WTC11 (cell line): ENCODE results near the gene HOXD13. TPM values are rescaled to one million over a fixed set of nuclear protein-coding genes. Genes with fewer than 3 reads are reported as not detected.

Experiments used
- ATAC-seq: fragments of 200-7000 bp; cut with Tn5 transposase; 2 replicates; pipeline ENCODE4 v1.10.0; 2021; ENCODE audit warnings: mild to moderate bottlenecking, moderate library complexity
- CTCF ChIA-PET: fragments of 300-600 bp; sonication (Branson Sonifier 250); formaldehyde crosslinking; loops from one replicate; lab custom pipeline; 2021; ENCODE audit warnings: antibody characterized with exemption; lab: Charles Lee
- POLR2A ChIA-PET: fragments of 350-600 bp; sonication (Branson Sonifier 250); formaldehyde crosslinking; loops from one replicate; lab custom pipeline; 2021; ENCODE audit warnings: antibody characterized with exemption; lab: Charles Lee
- DNase-seq: peaks from one replicate; pipeline ENCODE4 v3.0.0; 2021; ENCODE audit warnings: low spot score
- H3K27ac Mint-ChIP-seq: 2 replicates; pipeline ENCODE4 v1.8.0; 2021; ENCODE audit warnings: mixed read lengths
- H3K27me3 Mint-ChIP-seq: 2 replicates; pipeline ENCODE4 v1.8.0; 2021; ENCODE audit warnings: low read depth, mild to moderate bottlenecking, moderate library complexity, mixed read lengths
- H3K36me3 Mint-ChIP-seq: 2 replicates; pipeline ENCODE4 v1.8.0; 2021; ENCODE audit warnings: mixed read lengths
- H3K4me1 Mint-ChIP-seq: 2 replicates; pipeline ENCODE4 v1.8.0; 2022; ENCODE audit warnings: mixed read lengths
- H3K4me3 Mint-ChIP-seq: 2 replicates; pipeline ENCODE4 v1.8.0; 2021; ENCODE audit warnings: mild to moderate bottlenecking, moderate library complexity, mixed read lengths
- H3K9me3 Mint-ChIP-seq: 2 replicates; pipeline ENCODE4 v1.8.0; 2021; ENCODE audit warnings: mixed read lengths
- CREB1 ChIP-seq: sonication (generic); formaldehyde crosslinking; IDR thresholded peaks from 2 replicates; pipeline ENCODE4 v1.8.0; 2023; ENCODE audit warnings: mild to moderate bottlenecking, missing genetic modification reagents
- GRHL2 ChIP-seq: fragments of 250-450 bp; sonication (Bioruptor Pico); IDR thresholded peaks from 2 replicates; pipeline ENCODE4 v1.8.0; 2022; ENCODE audit warnings: mild to moderate bottlenecking, moderate library complexity; ENCODE audit not compliant: insufficient replicate concordance, severe bottlenecking
- HMGA2 ChIP-seq: fragments of 250-450 bp; sonication (Bioruptor Pico); IDR thresholded peaks from 2 replicates; pipeline ENCODE4 v1.4.0; 2021; ENCODE audit warnings: mild to moderate bottlenecking, moderate library complexity
- NFYB ChIP-seq: sonication (generic); formaldehyde crosslinking; conservative IDR thresholded peaks from 2 replicates; pipeline ENCODE4 v1.8.0; 2022; ENCODE audit warnings: low read depth, missing genetic modification reagents
- NR3C1 ChIP-seq: sonication (generic); formaldehyde crosslinking; conservative IDR thresholded peaks from 2 replicates; pipeline ENCODE4 v1.8.1; 2023; ENCODE audit warnings: low read depth, mild to moderate bottlenecking, missing genetic modification reagents
- OVOL2 ChIP-seq: fragments of 250-450 bp; sonication (Bioruptor Pico); IDR thresholded peaks from 2 replicates; pipeline ENCODE4 v1.9.0; 2021; ENCODE audit warnings: mild to moderate bottlenecking, borderline replicate concordance
- SMAD4 ChIP-seq: sonication (generic); formaldehyde crosslinking; IDR thresholded peaks from 2 replicates; pipeline ENCODE4 v1.8.0; 2022; ENCODE audit warnings: mild to moderate bottlenecking, missing genetic modification reagents
- ZBTB21 ChIP-seq: sonication (generic); formaldehyde crosslinking; IDR thresholded peaks from 2 replicates; pipeline ENCODE4 v1.8.1; 2023; ENCODE audit warnings: mild to moderate bottlenecking, missing genetic modification reagents, borderline replicate concordance
- ZNF138 ChIP-seq: sonication (generic); formaldehyde crosslinking; conservative IDR thresholded peaks from 2 replicates; pipeline ENCODE4 v1.8.1; 2022; ENCODE audit warnings: mild to moderate bottlenecking, moderate library complexity, missing genetic modification reagents
- total RNA-seq: library from RNA; stranded (reverse); gene quantifications from 3 replicates; pipeline ENCODE4 v1.2.3, GENCODE V29; 2021
- TF ChIP-seq, protein P1 (sequence below): sonication (generic); formaldehyde crosslinking; conservative IDR thresholded peaks from 2 replicates; pipeline ENCODE4 v1.8.1; 2023; ENCODE audit warnings: mild to moderate bottlenecking, low read depth, missing genetic modification reagents, moderate library complexity
- TF ChIP-seq, protein P2 (sequence below): fragments of 250-450 bp; sonication (Bioruptor Pico); IDR thresholded peaks from 2 replicates; pipeline ENCODE4 v1.9.0; 2021; ENCODE audit warnings: mild to moderate bottlenecking
- TF ChIP-seq, protein P3 (sequence below): sonication (generic); formaldehyde crosslinking; IDR thresholded peaks from 2 replicates; pipeline ENCODE4 v1.8.1; 2023; ENCODE audit warnings: mild to moderate bottlenecking, missing genetic modification reagents, moderate library complexity
- TF ChIP-seq, protein P4 (sequence below): fragments of 250-450 bp; sonication (Bioruptor Pico); IDR thresholded peaks from 2 replicates; pipeline ENCODE4 v1.9.0; 2021; ENCODE audit warnings: mild to moderate bottlenecking
- TF ChIP-seq, protein P5 (sequence below): fragments of 200-600 bp; IDR thresholded peaks from 2 replicates; pipeline ENCODE4 v1.8.0; 2022; ENCODE audit warnings: antibody characterized with exemption
- TF ChIP-seq, protein P6 (sequence below): sonication (generic); formaldehyde crosslinking; IDR thresholded peaks from 2 replicates; pipeline ENCODE4 v1.8.0; 2023; ENCODE audit warnings: missing genetic modification reagents
- TF ChIP-seq, protein P7 (sequence below): sonication (generic); formaldehyde crosslinking; IDR thresholded peaks from 2 replicates; pipeline ENCODE4 v1.8.1; 2022; ENCODE audit warnings: low read depth, mild to moderate bottlenecking, moderate library complexity, missing genetic modification reagents, borderline replicate concordance
- TF ChIP-seq, protein P8 (sequence below): fragments of 250-450 bp; sonication (Bioruptor Pico); IDR thresholded peaks from 2 replicates; pipeline ENCODE4 v1.9.0; 2021; ENCODE audit warnings: mild to moderate bottlenecking, borderline replicate concordance

HOXD13 gene
- total RNA-seq, 1 experiment from 2014 or later: not detected

DNA sequence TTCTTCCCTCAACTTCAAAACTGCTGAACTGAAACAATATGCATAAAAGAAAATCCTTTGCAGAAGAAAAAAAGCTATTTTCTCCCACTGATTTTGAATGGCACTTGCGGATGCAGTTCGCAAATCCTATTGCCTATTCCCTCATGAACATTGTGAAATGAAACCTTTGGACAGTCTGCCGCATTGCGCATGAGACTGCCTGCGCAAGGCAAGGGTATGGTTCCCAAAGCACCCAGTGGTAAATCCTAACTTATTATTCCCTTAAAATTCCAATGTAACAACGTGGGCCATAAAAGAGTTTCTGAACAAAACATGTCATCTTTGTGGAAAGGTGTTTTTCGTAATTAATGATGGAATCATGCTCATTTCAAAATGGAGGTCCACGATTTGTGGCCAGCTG lies 45.4 kb downstream of the HOXD13 start:
- H3K4me3 Mint-ChIP-seq: no peak overlapping the region
- H3K27ac Mint-ChIP-seq: no peak overlapping the region
- peaks cover 17% of the 10 kb centered on the region for H3K4me1 Mint-ChIP-seq
- H3K36me3 Mint-ChIP-seq: no peaks in the 10 kb centered on the region
- CTCF ChIA-PET: no interaction called here
- POLR2A ChIA-PET: no interaction called here
- TF ChIP-seq, protein P1, sequence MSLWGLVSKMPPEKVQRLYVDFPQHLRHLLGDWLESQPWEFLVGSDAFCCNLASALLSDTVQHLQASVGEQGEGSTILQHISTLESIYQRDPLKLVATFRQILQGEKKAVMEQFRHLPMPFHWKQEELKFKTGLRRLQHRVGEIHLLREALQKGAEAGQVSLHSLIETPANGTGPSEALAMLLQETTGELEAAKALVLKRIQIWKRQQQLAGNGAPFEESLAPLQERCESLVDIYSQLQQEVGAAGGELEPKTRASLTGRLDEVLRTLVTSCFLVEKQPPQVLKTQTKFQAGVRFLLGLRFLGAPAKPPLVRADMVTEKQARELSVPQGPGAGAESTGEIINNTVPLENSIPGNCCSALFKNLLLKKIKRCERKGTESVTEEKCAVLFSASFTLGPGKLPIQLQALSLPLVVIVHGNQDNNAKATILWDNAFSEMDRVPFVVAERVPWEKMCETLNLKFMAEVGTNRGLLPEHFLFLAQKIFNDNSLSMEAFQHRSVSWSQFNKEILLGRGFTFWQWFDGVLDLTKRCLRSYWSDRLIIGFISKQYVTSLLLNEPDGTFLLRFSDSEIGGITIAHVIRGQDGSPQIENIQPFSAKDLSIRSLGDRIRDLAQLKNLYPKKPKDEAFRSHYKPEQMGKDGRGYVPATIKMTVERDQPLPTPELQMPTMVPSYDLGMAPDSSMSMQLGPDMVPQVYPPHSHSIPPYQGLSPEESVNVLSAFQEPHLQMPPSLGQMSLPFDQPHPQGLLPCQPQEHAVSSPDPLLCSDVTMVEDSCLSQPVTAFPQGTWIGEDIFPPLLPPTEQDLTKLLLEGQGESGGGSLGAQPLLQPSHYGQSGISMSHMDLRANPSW: no peak
- TF ChIP-seq ZBTB21 (no peak), NFYB (CRISPR knock-in tag) (no peak), GRHL2 (no peak), CREB1 (no peak), NR3C1 (CRISPR knock-in tag) (no peak), ZNF138 (CRISPR knock-in tag) (no peak), HMGA2 (no peak), SMAD4 (CRISPR knock-in tag) (no peak)
- TF ChIP-seq, protein P2, sequence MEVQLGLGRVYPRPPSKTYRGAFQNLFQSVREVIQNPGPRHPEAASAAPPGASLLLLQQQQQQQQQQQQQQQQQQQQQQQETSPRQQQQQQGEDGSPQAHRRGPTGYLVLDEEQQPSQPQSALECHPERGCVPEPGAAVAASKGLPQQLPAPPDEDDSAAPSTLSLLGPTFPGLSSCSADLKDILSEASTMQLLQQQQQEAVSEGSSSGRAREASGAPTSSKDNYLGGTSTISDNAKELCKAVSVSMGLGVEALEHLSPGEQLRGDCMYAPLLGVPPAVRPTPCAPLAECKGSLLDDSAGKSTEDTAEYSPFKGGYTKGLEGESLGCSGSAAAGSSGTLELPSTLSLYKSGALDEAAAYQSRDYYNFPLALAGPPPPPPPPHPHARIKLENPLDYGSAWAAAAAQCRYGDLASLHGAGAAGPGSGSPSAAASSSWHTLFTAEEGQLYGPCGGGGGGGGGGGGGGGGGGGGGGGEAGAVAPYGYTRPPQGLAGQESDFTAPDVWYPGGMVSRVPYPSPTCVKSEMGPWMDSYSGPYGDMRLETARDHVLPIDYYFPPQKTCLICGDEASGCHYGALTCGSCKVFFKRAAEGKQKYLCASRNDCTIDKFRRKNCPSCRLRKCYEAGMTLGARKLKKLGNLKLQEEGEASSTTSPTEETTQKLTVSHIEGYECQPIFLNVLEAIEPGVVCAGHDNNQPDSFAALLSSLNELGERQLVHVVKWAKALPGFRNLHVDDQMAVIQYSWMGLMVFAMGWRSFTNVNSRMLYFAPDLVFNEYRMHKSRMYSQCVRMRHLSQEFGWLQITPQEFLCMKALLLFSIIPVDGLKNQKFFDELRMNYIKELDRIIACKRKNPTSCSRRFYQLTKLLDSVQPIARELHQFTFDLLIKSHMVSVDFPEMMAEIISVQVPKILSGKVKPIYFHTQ (CRISPR knock-in tag): no peak
- TF ChIP-seq, protein P3, sequence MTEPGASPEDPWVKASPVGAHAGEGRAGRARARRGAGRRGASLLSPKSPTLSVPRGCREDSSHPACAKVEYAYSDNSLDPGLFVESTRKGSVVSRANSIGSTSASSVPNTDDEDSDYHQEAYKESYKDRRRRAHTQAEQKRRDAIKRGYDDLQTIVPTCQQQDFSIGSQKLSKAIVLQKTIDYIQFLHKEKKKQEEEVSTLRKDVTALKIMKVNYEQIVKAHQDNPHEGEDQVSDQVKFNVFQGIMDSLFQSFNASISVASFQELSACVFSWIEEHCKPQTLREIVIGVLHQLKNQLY (CRISPR knock-in tag): no peak
- TF ChIP-seq, protein P4, sequence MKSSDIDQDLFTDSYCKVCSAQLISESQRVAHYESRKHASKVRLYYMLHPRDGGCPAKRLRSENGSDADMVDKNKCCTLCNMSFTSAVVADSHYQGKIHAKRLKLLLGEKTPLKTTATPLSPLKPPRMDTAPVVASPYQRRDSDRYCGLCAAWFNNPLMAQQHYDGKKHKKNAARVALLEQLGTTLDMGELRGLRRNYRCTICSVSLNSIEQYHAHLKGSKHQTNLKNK (CRISPR knock-in tag): no peak
- TF ChIP-seq, protein P5, sequence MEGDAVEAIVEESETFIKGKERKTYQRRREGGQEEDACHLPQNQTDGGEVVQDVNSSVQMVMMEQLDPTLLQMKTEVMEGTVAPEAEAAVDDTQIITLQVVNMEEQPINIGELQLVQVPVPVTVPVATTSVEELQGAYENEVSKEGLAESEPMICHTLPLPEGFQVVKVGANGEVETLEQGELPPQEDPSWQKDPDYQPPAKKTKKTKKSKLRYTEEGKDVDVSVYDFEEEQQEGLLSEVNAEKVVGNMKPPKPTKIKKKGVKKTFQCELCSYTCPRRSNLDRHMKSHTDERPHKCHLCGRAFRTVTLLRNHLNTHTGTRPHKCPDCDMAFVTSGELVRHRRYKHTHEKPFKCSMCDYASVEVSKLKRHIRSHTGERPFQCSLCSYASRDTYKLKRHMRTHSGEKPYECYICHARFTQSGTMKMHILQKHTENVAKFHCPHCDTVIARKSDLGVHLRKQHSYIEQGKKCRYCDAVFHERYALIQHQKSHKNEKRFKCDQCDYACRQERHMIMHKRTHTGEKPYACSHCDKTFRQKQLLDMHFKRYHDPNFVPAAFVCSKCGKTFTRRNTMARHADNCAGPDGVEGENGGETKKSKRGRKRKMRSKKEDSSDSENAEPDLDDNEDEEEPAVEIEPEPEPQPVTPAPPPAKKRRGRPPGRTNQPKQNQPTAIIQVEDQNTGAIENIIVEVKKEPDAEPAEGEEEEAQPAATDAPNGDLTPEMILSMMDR: no peak
- H3K9me3 Mint-ChIP-seq: no peaks in the 10 kb centered on the region
- ATAC-seq: no peak
- DNase-seq: no peak
- H3K27me3 Mint-ChIP-seq: peaks cover 98% of the 10 kb centered on the region

DNA sequence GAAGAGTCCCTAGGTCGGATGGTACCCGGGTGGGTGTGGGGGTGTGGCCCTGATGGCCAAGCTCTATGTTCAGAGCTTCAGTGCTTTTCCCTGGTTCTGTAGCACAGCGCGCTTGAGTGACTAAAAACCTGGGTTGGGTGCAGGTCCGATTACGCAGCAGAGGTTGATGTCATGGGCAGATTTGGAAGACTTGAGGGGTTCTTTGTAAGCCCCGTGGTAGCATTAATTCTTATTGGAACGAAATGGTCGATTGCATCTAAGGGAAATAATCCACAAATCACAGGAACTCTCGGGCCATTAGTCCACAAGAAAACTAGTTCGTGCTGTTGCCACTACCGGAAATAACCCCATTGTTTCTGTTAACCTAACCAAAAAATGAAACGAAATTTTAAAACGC lies 46.0 kb downstream of the HOXD13 start:
- Mint-ChIP-seq H3K36me3 (no peaks in the 10 kb centered on the region), H3K4me3 (no peak overlapping the region), H3K27ac (no peak overlapping the region), H3K9me3 (no peaks in the 10 kb centered on the region), H3K27me3 (peaks cover 98% of the 10 kb centered on the region), H3K4me1 (peaks cover 17% of the 10 kb centered on the region)
- CTCF ChIA-PET: interaction anchor here (2.8 to 3.4 kb wide), 6 partner anchors 12 to 516 kb away, joined by 14 to 73 read pairs (median 26); no protein-coding TSS in a partner anchor
- ATAC-seq (no peak), DNase-seq (no peak)
- POLR2A ChIA-PET: no interaction called here
- TF ChIP-seq, protein P6, sequence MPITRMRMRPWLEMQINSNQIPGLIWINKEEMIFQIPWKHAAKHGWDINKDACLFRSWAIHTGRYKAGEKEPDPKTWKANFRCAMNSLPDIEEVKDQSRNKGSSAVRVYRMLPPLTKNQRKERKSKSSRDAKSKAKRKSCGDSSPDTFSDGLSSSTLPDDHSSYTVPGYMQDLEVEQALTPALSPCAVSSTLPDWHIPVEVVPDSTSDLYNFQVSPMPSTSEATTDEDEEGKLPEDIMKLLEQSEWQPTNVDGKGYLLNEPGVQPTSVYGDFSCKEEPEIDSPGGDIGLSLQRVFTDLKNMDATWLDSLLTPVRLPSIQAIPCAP (CRISPR knock-in tag): no peak
- TF ChIP-seq, protein P7, sequence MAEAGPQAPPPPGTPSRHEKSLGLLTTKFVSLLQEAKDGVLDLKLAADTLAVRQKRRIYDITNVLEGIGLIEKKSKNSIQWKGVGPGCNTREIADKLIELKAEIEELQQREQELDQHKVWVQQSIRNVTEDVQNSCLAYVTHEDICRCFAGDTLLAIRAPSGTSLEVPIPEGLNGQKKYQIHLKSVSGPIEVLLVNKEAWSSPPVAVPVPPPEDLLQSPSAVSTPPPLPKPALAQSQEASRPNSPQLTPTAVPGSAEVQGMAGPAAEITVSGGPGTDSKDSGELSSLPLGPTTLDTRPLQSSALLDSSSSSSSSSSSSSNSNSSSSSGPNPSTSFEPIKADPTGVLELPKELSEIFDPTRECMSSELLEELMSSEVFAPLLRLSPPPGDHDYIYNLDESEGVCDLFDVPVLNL: no peak
- TF ChIP-seq, protein P8, sequence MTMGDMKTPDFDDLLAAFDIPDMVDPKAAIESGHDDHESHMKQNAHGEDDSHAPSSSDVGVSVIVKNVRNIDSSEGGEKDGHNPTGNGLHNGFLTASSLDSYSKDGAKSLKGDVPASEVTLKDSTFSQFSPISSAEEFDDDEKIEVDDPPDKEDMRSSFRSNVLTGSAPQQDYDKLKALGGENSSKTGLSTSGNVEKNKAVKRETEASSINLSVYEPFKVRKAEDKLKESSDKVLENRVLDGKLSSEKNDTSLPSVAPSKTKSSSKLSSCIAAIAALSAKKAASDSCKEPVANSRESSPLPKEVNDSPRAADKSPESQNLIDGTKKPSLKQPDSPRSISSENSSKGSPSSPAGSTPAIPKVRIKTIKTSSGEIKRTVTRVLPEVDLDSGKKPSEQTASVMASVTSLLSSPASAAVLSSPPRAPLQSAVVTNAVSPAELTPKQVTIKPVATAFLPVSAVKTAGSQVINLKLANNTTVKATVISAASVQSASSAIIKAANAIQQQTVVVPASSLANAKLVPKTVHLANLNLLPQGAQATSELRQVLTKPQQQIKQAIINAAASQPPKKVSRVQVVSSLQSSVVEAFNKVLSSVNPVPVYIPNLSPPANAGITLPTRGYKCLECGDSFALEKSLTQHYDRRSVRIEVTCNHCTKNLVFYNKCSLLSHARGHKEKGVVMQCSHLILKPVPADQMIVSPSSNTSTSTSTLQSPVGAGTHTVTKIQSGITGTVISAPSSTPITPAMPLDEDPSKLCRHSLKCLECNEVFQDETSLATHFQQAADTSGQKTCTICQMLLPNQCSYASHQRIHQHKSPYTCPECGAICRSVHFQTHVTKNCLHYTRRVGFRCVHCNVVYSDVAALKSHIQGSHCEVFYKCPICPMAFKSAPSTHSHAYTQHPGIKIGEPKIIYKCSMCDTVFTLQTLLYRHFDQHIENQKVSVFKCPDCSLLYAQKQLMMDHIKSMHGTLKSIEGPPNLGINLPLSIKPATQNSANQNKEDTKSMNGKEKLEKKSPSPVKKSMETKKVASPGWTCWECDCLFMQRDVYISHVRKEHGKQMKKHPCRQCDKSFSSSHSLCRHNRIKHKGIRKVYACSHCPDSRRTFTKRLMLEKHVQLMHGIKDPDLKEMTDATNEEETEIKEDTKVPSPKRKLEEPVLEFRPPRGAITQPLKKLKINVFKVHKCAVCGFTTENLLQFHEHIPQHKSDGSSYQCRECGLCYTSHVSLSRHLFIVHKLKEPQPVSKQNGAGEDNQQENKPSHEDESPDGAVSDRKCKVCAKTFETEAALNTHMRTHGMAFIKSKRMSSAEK (CRISPR knock-in tag): no peak
- no peak for TF ChIP-seq OVOL2 (CRISPR knock-in tag)
- TF ChIP-seq, protein P1: no peak
